Calu3 (cell line): Measurements from ENCODE around the gene CHN1. TPM values are rescaled to one million over a fixed set of nuclear protein-coding genes. Genes with fewer than 3 reads are reported as not detected.

Experiments
- BruUV-seq: library from RNA; stranded (reverse); fragments of 400-500 nt; replicated peaks from 2 replicates; lab custom pipeline; 2021; lab: Mats Ljungman, UMichigan
- CTCF ChIA-PET: fragments of 300-600 bp; sonication (Branson Sonifier 250); formaldehyde crosslinking; loops from one replicate; lab custom pipeline; 2022; ENCODE audit warnings: antibody characterized with exemption; lab: Charles Lee
- DNase-seq: peaks from one replicate; pipeline ENCODE4 v3.0.0; 2022
- H3K27ac Mint-ChIP-seq: one replicate; pipeline ENCODE4 v1.8.0; 2022; ENCODE audit warnings: mixed read lengths; ENCODE audit not compliant: unreplicated experiment
- H3K27me3 Mint-ChIP-seq: one replicate; pipeline ENCODE4 v1.8.0; 2022; ENCODE audit warnings: mixed read lengths; ENCODE audit not compliant: unreplicated experiment
- H3K36me3 Mint-ChIP-seq: one replicate; pipeline ENCODE4 v1.8.0; 2022; ENCODE audit warnings: mild to moderate bottlenecking, moderate library complexity, mixed read lengths; ENCODE audit not compliant: insufficient read depth, unreplicated experiment
- H3K4me1 Mint-ChIP-seq: one replicate; pipeline ENCODE4 v1.8.0; 2022; ENCODE audit warnings: mild to moderate bottlenecking, low read depth, mixed read lengths; ENCODE audit not compliant: unreplicated experiment
- H3K4me3 Mint-ChIP-seq: one replicate; pipeline ENCODE4 v1.8.0; 2022; ENCODE audit warnings: mild to moderate bottlenecking, low read depth, moderate library complexity, mixed read lengths; ENCODE audit not compliant: unreplicated experiment
- H3K9me3 Mint-ChIP-seq: one replicate; pipeline ENCODE4 v1.8.0; 2022; ENCODE audit warnings: low read depth, mixed read lengths; ENCODE audit not compliant: unreplicated experiment
- intact Hi-C: fragments of 100-400 bp; cut with micrococcal nuclease; formaldehyde crosslinking; loops from one replicate; pipeline ENCODE4 v1.10.0; 2022; ENCODE audit not compliant: unreplicated experiment
- total RNA-seq: library from RNA; stranded (reverse); gene quantifications from 2 replicates; pipeline ENCODE4 v1.2.3, GENCODE V29; 2022
- TF ChIP-seq, protein P1 (sequence below): fragments of 200-600 bp; IDR thresholded peaks from one replicate; pipeline ENCODE4 v1.8.0; 2022; ENCODE audit warnings: antibody characterized with exemption; ENCODE audit not compliant: unreplicated experiment

The CHN1 gene
- total RNA-seq, 1 experiment from 2014 or later: 2.4 TPM

DNA sequence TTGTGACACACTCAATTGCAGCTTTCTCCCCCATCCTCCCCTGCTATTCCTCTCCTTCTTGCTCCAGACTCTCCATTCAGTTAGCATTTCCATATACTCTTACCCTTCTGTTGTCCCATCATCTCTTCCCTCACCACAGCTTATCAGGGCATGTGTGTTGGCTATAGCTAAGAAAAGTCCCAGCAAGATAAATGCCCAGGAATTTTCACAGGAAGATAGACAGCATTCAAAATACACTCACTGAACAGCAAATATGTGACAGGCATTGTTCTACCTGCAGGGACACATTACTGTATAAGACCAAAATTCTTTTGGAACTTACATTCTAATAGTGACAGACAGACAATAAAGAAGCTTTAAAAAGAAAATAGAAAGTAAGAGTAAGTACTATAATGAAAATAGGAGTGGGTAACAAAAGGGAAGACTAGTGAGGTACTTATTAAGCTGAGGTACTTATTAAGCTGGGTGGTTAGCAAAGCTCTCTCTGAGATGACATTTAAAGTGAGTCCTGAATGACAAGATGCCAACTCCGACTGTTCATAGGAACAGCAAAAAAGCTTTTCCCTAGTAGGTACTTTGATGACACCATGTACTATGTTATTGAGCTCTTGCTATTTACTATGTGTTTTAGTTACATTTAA, 86.2 kb downstream of the CHN1 start:
- H3K4me3 Mint-ChIP-seq: no peak overlapping the region
- H3K9me3 Mint-ChIP-seq: peaks cover 2% of the 10 kb centered on the region
- no peak overlapping the region for H3K27ac Mint-ChIP-seq
- H3K36me3 Mint-ChIP-seq: no peaks in the 10 kb centered on the region
- CTCF ChIA-PET: interaction anchor here (0.6 to 1.5 kb wide), 3 partner anchors 8 to 148 kb away, joined by 3 to 4 read pairs (median 3); no protein-coding TSS in a partner anchor
- no peaks in the 10 kb centered on the region for H3K27me3 Mint-ChIP-seq
- no TSS peak for BruUV-seq
- TF ChIP-seq, protein P1, sequence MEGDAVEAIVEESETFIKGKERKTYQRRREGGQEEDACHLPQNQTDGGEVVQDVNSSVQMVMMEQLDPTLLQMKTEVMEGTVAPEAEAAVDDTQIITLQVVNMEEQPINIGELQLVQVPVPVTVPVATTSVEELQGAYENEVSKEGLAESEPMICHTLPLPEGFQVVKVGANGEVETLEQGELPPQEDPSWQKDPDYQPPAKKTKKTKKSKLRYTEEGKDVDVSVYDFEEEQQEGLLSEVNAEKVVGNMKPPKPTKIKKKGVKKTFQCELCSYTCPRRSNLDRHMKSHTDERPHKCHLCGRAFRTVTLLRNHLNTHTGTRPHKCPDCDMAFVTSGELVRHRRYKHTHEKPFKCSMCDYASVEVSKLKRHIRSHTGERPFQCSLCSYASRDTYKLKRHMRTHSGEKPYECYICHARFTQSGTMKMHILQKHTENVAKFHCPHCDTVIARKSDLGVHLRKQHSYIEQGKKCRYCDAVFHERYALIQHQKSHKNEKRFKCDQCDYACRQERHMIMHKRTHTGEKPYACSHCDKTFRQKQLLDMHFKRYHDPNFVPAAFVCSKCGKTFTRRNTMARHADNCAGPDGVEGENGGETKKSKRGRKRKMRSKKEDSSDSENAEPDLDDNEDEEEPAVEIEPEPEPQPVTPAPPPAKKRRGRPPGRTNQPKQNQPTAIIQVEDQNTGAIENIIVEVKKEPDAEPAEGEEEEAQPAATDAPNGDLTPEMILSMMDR: no peak
- DNase-seq: no peak
- H3K4me1 Mint-ChIP-seq: no peaks in the 10 kb centered on the region
- intact Hi-C loops: no loop called here

DNA sequence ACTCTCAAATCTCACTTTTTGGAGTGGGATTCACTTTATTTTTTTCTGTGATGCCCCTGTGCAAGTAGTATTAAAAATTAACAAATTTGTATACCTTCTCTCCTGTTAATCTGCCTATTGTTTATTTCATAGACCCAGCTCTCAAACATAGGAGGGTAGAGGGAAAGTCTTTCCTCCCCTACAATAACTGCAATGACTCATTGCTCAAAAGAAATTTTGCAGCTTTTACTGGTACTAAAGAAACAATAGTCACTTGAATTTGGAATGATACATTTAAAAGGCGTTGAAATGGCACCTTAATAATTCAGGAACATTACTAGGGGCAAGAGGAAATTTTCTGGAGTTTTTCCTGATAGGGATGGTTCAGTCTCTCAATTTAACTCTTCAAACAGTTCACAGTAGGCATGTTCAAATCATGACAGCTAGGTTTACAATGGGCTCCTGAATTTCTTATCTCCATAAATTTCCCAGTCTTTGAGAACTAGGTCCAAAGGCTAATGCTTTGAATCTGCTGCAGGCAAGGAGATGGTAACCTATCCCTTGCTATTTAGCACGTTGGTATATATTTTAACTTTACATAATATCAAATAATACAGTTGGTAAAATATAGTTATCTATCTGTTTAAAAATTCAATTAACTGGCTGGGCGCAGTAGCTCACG, 88.8 kb downstream of the CHN1 start:
- BruUV-seq: no TSS peak
- intact Hi-C loops: no loop called here
- Mint-ChIP-seq H3K36me3 (no peaks in the 10 kb centered on the region), H3K4me3 (no peak overlapping the region), H3K27me3 (no peaks in the 10 kb centered on the region), H3K27ac (no peak overlapping the region), H3K9me3 (no peaks in the 10 kb centered on the region), H3K4me1 (no peaks in the 10 kb centered on the region)
- TF ChIP-seq, protein P1: no peak
- DNase-seq: no peak
- CTCF ChIA-PET: no interaction called here

DNA sequence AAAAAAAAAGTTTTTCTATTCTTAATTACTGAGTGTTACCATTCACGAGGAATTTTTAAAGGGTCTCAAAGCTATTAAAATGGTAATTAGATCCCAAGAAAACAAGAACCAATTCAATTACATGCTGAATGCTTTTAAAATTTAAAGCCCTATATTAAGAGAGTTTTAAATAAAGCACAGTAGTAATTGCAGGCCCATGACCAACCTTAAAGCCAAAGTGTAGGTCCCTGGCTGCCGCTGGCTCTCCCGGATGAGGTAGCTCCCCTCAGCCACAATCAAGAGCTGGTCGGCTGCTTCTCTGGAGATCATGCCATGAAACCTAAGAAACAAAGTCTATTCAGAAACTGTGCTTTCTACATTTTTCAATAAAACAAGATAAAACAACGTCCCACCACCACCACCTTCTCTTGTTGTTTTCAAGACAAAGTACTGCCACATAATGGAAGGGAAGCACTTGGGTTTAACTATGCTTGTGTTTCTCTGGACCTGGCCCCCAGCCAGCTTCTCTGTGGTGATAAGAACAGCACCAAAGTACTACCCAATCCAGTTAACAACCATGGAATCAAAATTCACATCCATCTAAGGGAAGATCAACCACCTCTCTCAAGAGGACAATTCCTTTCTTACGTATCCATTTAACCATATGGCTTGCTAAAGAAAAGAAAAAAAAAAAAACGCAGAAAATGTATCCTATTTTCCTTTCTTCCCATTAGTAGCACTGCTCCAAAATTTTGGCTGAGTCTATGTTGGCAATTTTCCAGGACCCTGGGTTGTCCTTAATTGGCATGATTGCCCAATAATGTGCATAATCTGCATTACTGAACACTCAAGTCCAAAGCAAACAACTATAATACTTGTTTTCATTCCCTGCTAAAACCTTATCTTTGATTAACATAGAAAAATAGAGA, 90.1 kb downstream of the CHN1 start:
- TF ChIP-seq, protein P1: no peak
- CTCF ChIA-PET: interaction anchor here (0.7 kb wide), 1 partner anchor 310 kb away, joined by 3 read pairs; no protein-coding TSS in a partner anchor
- no peak for DNase-seq
- no TSS peak for BruUV-seq
- H3K36me3 Mint-ChIP-seq: no peaks in the 10 kb centered on the region
- no peak overlapping the region for H3K4me3 Mint-ChIP-seq
- H3K9me3 Mint-ChIP-seq: no peaks in the 10 kb centered on the region
- H3K4me1 Mint-ChIP-seq: no peaks in the 10 kb centered on the region
- no peak overlapping the region for H3K27ac Mint-ChIP-seq
- no peaks in the 10 kb centered on the region for H3K27me3 Mint-ChIP-seq
- intact Hi-C loops: no loop called here

DNA sequence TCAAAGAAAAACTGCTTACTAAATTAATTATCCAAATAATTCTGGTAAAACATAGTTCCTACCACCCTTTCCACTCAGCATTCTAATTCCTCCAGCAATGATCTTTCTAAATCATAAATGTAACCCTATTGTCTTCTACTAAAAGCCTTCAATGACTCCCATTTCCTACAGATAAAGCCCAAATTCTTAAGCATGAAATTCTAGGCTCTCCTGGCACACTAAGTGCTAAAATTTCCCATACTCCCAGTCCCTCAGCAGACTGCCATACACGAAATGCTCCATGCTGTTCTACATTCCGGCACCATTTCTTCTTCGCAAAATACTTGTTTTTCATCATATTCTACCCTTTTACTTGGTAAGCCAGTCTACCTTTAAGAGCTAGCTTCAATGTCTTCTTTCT, 96.9 kb downstream of the CHN1 start:
- no peaks in the 10 kb centered on the region for H3K4me1 Mint-ChIP-seq
- H3K9me3 Mint-ChIP-seq: no peaks in the 10 kb centered on the region
- intact Hi-C loops: no loop called here
- no peak overlapping the region for H3K4me3 Mint-ChIP-seq
- H3K27ac Mint-ChIP-seq: no peak overlapping the region
- no peak for DNase-seq
- TF ChIP-seq, protein P1: no peak
- no TSS peak for BruUV-seq
- no peaks in the 10 kb centered on the region for H3K36me3 Mint-ChIP-seq
- no peaks in the 10 kb centered on the region for H3K27me3 Mint-ChIP-seq
- CTCF ChIA-PET: no interaction called here
